ENCODE results near the gene NHEJ1. TPM values are rescaled to one million over a fixed set of nuclear protein-coding genes. Genes with fewer than 3 reads are reported as not detected.

The NHEJ1 gene
- total and polyA plus RNA-seq, 2 donors (not counting 3 experiments of a cell fraction or from before 2014, with no cell fraction given) = 12.8 to 12.9 TPM

DNA sequence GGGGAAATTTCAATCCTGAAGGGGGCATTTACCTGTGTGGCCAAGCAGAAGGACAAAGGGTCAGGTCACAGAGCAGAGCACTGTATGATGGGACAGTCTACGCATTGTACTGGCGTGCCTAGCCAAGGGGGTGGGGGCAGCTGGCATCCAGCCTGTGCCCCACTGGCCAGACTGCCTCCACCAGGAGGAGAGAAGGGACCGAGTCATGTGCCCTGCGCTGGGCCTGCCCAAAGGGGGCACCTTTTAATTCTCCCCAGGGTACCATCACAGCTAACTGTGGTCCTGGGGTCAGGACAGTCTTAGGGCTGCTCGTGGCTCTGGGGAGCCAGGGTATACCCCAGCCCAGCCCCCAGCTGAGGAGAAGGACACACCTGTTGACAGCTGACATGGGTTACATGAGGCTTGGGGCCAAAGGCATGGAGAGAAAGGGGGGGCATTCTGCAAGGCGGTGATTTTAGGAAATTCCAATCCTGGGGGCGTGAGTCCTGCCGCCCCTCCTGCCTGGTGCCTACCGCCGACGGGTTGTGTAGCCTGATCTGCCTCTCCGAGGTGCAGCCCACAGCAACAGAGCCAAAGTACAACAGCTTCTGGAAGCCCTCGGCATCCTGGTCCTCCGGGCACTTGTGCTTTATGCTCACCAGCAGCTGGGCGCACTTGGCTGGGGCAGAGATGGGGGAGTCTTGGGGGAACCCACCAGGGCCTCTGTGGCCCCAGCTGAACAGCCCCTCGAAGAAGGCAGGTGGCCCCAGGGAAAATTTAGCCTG is 130.3 kb downstream of the NHEJ1 start:
- TF ChIP-seq GATA2 (IDR thresholded peaks at IDR 0.05; ENCODE audit: insufficient read depth, insufficient read length, low read depth, low read length) = no peak
- TF ChIP-seq EZH2 (IDR thresholded peaks at IDR 0.05; ENCODE audit: borderline replicate concordance, low read depth, low read length, severe bottlenecking) = peak; percentile 39
- TF ChIP-seq POLR2A (IDR thresholded peaks at IDR 0.05; ENCODE audit: low read depth, low read length) = no peak
- TF ChIP-seq POLR2AphosphoS5 (IDR thresholded peaks at IDR 0.05; ENCODE audit: insufficient read depth, low read depth, low read length) = no peak
- TF ChIP-seq JUN (IDR thresholded peaks at IDR 0.05; ENCODE audit: borderline replicate concordance, insufficient read depth, insufficient read length, low read depth) = no peak
- TF ChIP-seq FOS (IDR thresholded peaks at IDR 0.05; ENCODE audit: borderline replicate concordance, insufficient read depth, low read length) = no peak
- intact Hi-C loops (cut with micrococcal nuclease) = no loop called here
- CTCF ChIA-PET = interaction anchor here (0.5 to 9.9 kb wide), 86 partner anchors 10 to 500 kb away, joined by 3 to 418 read pairs (median 4); partner anchors contain the start of genes ANKZF1, ATG9A, CDK5R2 and CFAP65

DNA sequence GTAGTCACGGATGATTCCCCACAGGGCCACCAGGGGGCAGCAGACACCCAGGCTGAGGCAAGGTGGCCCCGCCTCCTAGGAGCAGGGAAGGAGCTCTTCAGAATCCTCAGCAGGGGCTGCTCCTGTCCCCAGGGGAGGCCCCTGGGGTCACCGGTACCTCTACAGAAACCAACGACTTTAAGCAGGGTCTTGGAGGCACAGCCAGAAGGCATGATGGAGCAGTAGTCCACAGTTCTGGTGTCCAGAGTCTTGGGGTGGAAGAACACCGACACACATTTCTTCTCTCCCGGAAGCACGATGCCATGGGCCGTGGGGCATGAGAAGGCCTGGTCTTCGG is 130.8 kb downstream of the NHEJ1 start:
- Histone ChIP-seq H4K20me1 (replicated peaks; ENCODE audit: control insufficient read depth, extremely low read depth, insufficient read depth, low read length) (no peaks in the 10 kb centered on the region), H3K9me3 (replicated peaks; ENCODE audit: control insufficient read depth, insufficient read depth, low read length) (no peaks in the 10 kb centered on the region), H3K4me3 (replicated peaks in 1 of 3; ENCODE audit: insufficient read depth in 1 of 3, low read depth in 1 of 3, low read length in 3 of 3) (no peak overlapping the region), H3K4me2 (ENCODE audit: insufficient read depth, low read length) (no peak overlapping the region), H3K4me1 (ENCODE audit: control insufficient read depth, extremely low read depth, insufficient read depth, low read length) (no peaks in the 10 kb centered on the region), H3K27ac (ENCODE audit: insufficient read depth, low read depth, low read length) (no peak overlapping the region), H3K27me3 (ENCODE audit: control insufficient read depth in 2 of 2, insufficient read depth in 2 of 2, low read length in 2 of 2) (peaks cover 13 to 14% of the 10 kb centered on the region in 2 experiments), H3K9ac (replicated peaks; ENCODE audit: extremely low read depth, insufficient read depth, low read length) (no peak overlapping the region), H3K79me2 (ENCODE audit: control insufficient read depth, insufficient read depth, low read length) (no peaks in the 10 kb centered on the region), H2AFZ (ENCODE audit: low read depth, low read length) (no peak overlapping the region), H3K9me1 (replicated peaks; ENCODE audit: control insufficient read depth, extremely low read depth, insufficient read depth, low read length) (no peaks in the 10 kb centered on the region), H3K36me3 (ENCODE audit: control insufficient read depth in 2 of 2, extremely low read depth in 1 of 2, insufficient read depth in 2 of 2, low read length in 2 of 2) (no peaks in the 10 kb centered on the region)
- intact Hi-C loops (cut with micrococcal nuclease) = loop anchor here (1.0 to 2.0 kb wide), 3 partner anchors 49 to 126 kb away; no protein-coding TSS in a partner anchor
- peak; percentile 64 for DNase-seq (ENCODE audit: low read depth, low spot score)
- ChIA-PET CTCF (interaction anchor here (0.5 to 9.9 kb wide), 85 partner anchors 10 to 500 kb away, joined by 3 to 418 read pairs (median 4); partner anchors contain the start of genes ANKZF1, ATG9A, CDK5R2 and CFAP65), POLR2A (no interaction called here)
- dilution Hi-C loops (cut with MboI; ENCODE audit: extremely low pct_ligation_motif_present, low sequenced_read_pairs) = no loop called here
- TF ChIP-seq FOS (IDR thresholded peaks at IDR 0.05; ENCODE audit: borderline replicate concordance, insufficient read depth, low read length) (no peak), MYC (IDR thresholded peaks at IDR 0.05; ENCODE audit: low read depth, low read length) (no peak), JUN (IDR thresholded peaks at IDR 0.05; ENCODE audit: borderline replicate concordance, insufficient read depth, insufficient read length, low read depth) (no peak), CTCF (IDR thresholded peaks at IDR 0.05; ENCODE audit: extremely low read depth in 1 of 2, insufficient read depth in 1 of 2, low read depth in 1 of 2, low read length in 2 of 2) (peak; percentile 85 to 97)
- no TSS peak for BruUV-seq (replicated peaks)
- FAIRE-seq = peak; percentile 85

More for the DNA sequence above, 130.3 kb downstream of the NHEJ1 start:
- DNase-seq (ENCODE audit: low read depth, low spot score) (no peak), FAIRE-seq (no peak)
- dilution Hi-C loops (cut with MboI; ENCODE audit: extremely low pct_ligation_motif_present, low sequenced_read_pairs) = no loop called here
- no peaks in the 10 kb centered on the region for H4K20me1 ChIP-seq (replicated peaks; ENCODE audit: control insufficient read depth, extremely low read depth, insufficient read depth, low read length)
- no peaks in the 10 kb centered on the region for H3K9me1 ChIP-seq (replicated peaks; ENCODE audit: control insufficient read depth, extremely low read depth, insufficient read depth, low read length)
- POLR2A ChIA-PET = no interaction called here
- BruUV-seq (replicated peaks) = no TSS peak
- H2AFZ ChIP-seq (ENCODE audit: low read depth, low read length) = no peak overlapping the region
- H3K79me2 ChIP-seq (ENCODE audit: control insufficient read depth, insufficient read depth, low read length) = no peaks in the 10 kb centered on the region
- no peaks in the 10 kb centered on the region for H3K4me1 ChIP-seq (ENCODE audit: control insufficient read depth, extremely low read depth, insufficient read depth, low read length)
- H3K9ac ChIP-seq (replicated peaks; ENCODE audit: extremely low read depth, insufficient read depth, low read length) = no peak overlapping the region
- no peaks in the 10 kb centered on the region for H3K9me3 ChIP-seq (replicated peaks; ENCODE audit: control insufficient read depth, insufficient read depth, low read length)
- H3K4me2 ChIP-seq (ENCODE audit: insufficient read depth, low read length) = no peak overlapping the region
- no peaks in the 10 kb centered on the region for H3K36me3 ChIP-seq (ENCODE audit: control insufficient read depth in 2 of 2, extremely low read depth in 1 of 2, insufficient read depth in 2 of 2, low read length in 2 of 2)
- H3K27me3 ChIP-seq (ENCODE audit: control insufficient read depth in 2 of 2, insufficient read depth in 2 of 2, low read length in 2 of 2) = peaks cover 14 to 16% of the 10 kb centered on the region in 2 experiments
- H3K27ac ChIP-seq (ENCODE audit: insufficient read depth, low read depth, low read length) = no peak overlapping the region
- H3K4me3 ChIP-seq (replicated peaks in 1 of 3; ENCODE audit: insufficient read depth in 1 of 3, low read depth in 1 of 3, low read length in 3 of 3) = no peak overlapping the region
